Esophagus muscularis mucosa (tissue), 4 donors: ENCODE data around the gene MVB12B. TPM values are rescaled to one million over a fixed set of nuclear protein-coding genes. Genes with fewer than 3 reads are reported as not detected.

Experiments used
- DNase-seq: peaks from one replicate; pipeline ENCODE4 v3.0.0-alpha.2; 2017; ENCODE audit errors: extremely low spot score
- H3K27ac ChIP-seq, 4 donors: fragments of 200-600 bp; sonication (generic); replicated peaks in 1 of 4; 1 replicate in 3 of 4; 2 replicates in 1 of 4; pipeline ENCODE4 v1.5.1; 2016 to 2019; ENCODE audit warnings: mild to moderate bottlenecking in 1 of 4
- H3K27me3 ChIP-seq, 4 donors: fragments of 200-600 bp; sonication (generic); one replicate each; pipeline versions ENCODE4 v1.5.1 to v1.6.0; 2016 to 2019
- H3K36me3 ChIP-seq, 4 donors: fragments of 200-600 bp; sonication (generic); one replicate each; pipeline ENCODE4 v1.5.1; 2016 to 2019
- H3K4me1 ChIP-seq, 4 donors: fragments of 200-600 bp; sonication (generic); one replicate each; pipeline ENCODE4 v1.5.1; 2016 to 2019
- H3K4me3 ChIP-seq, 4 donors: fragments of 200-600 bp; sonication (generic); 1 replicate in 2 of 4; 2 replicates in 2 of 4; pipeline ENCODE4 v1.5.1; 2016 to 2019; ENCODE audit warnings: mild to moderate bottlenecking in 4 of 4, moderate library complexity in 1 of 4
- H3K9me3 ChIP-seq, 4 donors: fragments of 200-600 bp; sonication (generic); 1 replicate in 3 of 4; 2 replicates in 1 of 4; pipeline ENCODE4 v1.5.1; 2016 to 2019
- CTCF ChIP-seq, 3 experiments: fragments of 200-600 bp in 2 of 3; fragments of 450-650 bp in 1 of 3; sonication (generic) in 2 of 3; IDR thresholded peaks; one replicate each; pipeline ENCODE4 v1.5.1; 2017 to 2019; ENCODE audit warnings: antibody characterized with exemption in 3 of 3, mild to moderate bottlenecking in 2 of 3, moderate library complexity in 1 of 3
- EP300 ChIP-seq: sonication (generic); formaldehyde crosslinking; IDR thresholded peaks from one replicate; pipeline ENCODE4 v1.6.1; 2017; ENCODE audit warnings: antibody characterized with exemption
- POLR2A ChIP-seq: fragments of 450-650 bp; IDR thresholded peaks from one replicate; pipeline ENCODE4 v1.6.1; 2017; ENCODE audit warnings: antibody characterized with exemption, moderate library complexity, mild to moderate bottlenecking, low read depth
- POLR2AphosphoS5 ChIP-seq, 2 donors: sonication (generic); formaldehyde crosslinking; IDR thresholded peaks; one replicate each; pipeline ENCODE4 v1.6.1; 2017; ENCODE audit warnings: antibody characterized with exemption in 2 of 2
- WGBS: methylation state at CpG from one replicate; pipeline ENCODE4 v1.1.5; 2018; 5-methylcytosine and 5-hydroxymethylcytosine counted together
- intact Hi-C: fragments of 100-400 bp; cut with DNase I; formaldehyde crosslinking; loops from one replicate; pipeline ENCODE4 v1.15.1; 2023
- total RNA-seq, 4 donors: library from RNA; depleted of rRNA; stranded (reverse); fragments of >200 nt; gene quantifications; one replicate each; pipeline versions ENCODE4 v1.1.0 to v1.2.1, GENCODE V29; 2016

MVB12B gene
- total RNA-seq, 4 donors from 2014 or later, result 14.1 to 25.0 (median 18.4) TPM

DNA sequence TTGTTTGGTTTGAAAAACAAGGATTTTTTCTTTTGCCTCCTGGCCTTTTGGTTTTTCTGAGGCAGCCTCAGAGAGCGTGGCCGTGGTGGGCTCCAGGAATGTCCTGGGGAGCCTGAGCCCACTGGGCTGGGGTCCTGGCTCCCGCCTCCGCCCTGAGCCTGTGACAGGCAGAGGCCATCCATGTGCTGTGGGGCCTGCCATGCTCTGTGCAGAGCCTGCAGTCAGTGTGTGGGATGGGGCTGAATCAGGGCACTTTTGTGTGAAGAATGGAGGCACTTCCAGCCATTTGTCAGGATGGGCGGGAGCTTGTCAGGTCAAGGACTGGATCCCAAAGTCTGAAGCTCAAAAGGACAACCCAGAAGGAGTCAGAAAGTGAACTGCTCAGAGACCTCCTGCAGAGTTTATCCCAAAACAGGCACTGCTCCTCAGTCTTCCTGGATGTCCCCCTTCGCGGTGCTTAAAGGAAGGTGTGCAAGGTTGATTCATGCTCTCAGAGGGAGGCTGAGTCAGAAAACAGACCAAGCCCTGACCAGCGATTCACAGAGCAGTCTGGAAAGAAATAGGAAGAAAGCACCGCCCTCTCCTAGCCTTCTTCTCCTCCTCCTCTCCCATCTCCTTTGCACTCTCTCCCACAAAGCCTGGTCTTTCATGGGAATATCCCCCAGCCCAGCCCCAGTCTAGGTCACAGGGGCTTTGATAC, 53.2 kb downstream of the MVB12B start:
- H3K27ac ChIP-seq, result no peak overlapping the region
- intact Hi-C loops, result no loop called here
- H3K9me3 ChIP-seq, result no peaks in the 10 kb centered on the region
- 82% methylated on average over 9 of the region's 9 CpGs for WGBS
- TF ChIP-seq POLR2AphosphoS5 (IDR thresholded peaks at IDR 0.05) (no peak), CTCF (IDR thresholded peaks at IDR 0.05) (no peak), POLR2A (no peak), EP300 (no peak)
- H3K36me3 ChIP-seq, result peaks cover 3 to 39% (median 14%) of the 10 kb centered on the region in 4 donors
- peaks cover 14 to 33% (median 27%) of the 10 kb centered on the region in 4 donors for H3K4me1 ChIP-seq
- H3K27me3 ChIP-seq, result no peaks in the 10 kb centered on the region
- DNase-seq, result no peak
- H3K4me3 ChIP-seq, result no peak overlapping the region

DNA sequence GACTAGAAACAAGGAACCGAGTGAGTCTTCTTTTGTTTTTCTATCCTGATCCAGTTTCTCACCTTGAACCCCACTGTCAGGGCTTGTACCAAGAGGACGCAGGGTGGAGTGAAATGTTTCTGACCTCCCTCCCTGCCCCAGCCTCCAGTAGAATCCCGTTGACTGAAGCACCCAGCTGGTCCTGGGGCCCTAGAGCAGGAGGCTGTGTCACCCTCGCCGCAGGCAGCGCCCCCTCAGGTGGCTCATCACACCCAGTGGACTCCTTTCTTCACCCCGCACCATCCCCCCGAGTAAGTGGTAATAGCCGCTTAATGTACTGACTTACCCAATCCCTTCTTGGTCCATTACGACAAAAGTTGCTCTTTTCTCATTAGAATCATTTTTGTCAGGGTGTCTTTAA, 53.8 kb downstream of the MVB12B start:
- Histone ChIP-seq H3K4me1 (peaks cover 14 to 33% (median 24%) of the 10 kb centered on the region in 4 donors), H3K36me3 (peaks cover 3 to 39% (median 14%) of the 10 kb centered on the region in 4 donors), H3K27me3 (no peaks in the 10 kb centered on the region), H3K9me3 (no peaks in the 10 kb centered on the region), H3K4me3 (no peak overlapping the region), H3K27ac (no peak overlapping the region)
- intact Hi-C loops, result no loop called here
- TF ChIP-seq POLR2A (no peak), POLR2AphosphoS5 (IDR thresholded peaks at IDR 0.05) (no peak), CTCF (IDR thresholded peaks at IDR 0.05) (no peak), EP300 (no peak)
- DNase-seq, result no peak
- WGBS, result 95% methylated on average over 10 of the region's 10 CpGs

DNA sequence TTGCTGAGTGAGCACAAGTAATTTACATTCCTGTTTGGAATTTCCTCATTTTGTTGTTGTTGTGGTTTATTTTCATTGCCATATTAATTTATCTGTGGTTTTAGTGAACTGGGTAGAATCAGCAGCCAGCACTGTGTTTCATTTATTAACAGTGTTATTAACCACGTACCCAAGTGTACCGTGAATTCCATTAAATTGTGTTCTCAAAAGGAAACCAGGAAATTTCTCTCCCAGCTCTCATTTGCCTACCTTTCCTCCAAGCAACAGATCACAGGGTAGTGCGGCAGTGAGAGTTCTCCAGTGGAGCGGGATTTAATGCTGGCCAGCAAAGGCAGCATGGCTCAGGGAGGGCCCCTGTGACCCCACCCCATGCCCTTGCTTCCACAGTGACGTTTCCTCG, 54.6 kb downstream of the MVB12B start:
- peaks cover 3 to 39% (median 14%) of the 10 kb centered on the region in 4 donors for H3K36me3 ChIP-seq
- WGBS, result 94% methylated on average over 6 of the region's 6 CpGs
- H3K27ac ChIP-seq, result no peak overlapping the region
- intact Hi-C loops, result no loop called here
- no peaks in the 10 kb centered on the region for H3K27me3 ChIP-seq
- DNase-seq, result no peak
- TF ChIP-seq POLR2AphosphoS5 (IDR thresholded peaks at IDR 0.05) (no peak), CTCF (IDR thresholded peaks at IDR 0.05) (no peak)
- H3K4me3 ChIP-seq, result no peak overlapping the region
- H3K9me3 ChIP-seq, result no peaks in the 10 kb centered on the region
- H3K4me1 ChIP-seq, result peaks cover 11 to 34% (median 20%) of the 10 kb centered on the region in 4 donors

- intact Hi-C loops, result no loop called here
- WGBS, result 77% methylated on average over 3 of the region's 3 CpGs
- no peak overlapping the region for H3K27ac ChIP-seq
- peak; percentile 57 for DNase-seq
- no peaks in the 10 kb centered on the region for H3K9me3 ChIP-seq
- peaks cover 0 to 20% (median 14%) of the 10 kb centered on the region in 4 donors for H3K4me1 ChIP-seq
- H3K27me3 ChIP-seq, result no peaks in the 10 kb centered on the region
- TF ChIP-seq CTCF (IDR thresholded peaks at IDR 0.05) (no peak), EP300 (no peak), POLR2A (no peak), POLR2AphosphoS5 (IDR thresholded peaks at IDR 0.05) (no peak)
- no peak overlapping the region for H3K4me3 ChIP-seq
- H3K36me3 ChIP-seq, result peaks cover 8 to 58% (median 26%) of the 10 kb centered on the region in 4 donors
Measured at GRCh38 chr9:126383406-126384046, 56.9 kb downstream of the MVB12B start.
